Activated naive CD4-positive, alpha-beta T cell treated with anti-CD3 and anti-CD28 coated beads for 36 hours (primary cell): ENCODE results near the gene PKNOX2. TPM values are rescaled to one million over a fixed set of nuclear protein-coding genes. Genes with fewer than 3 reads are reported as not detected.

Experiments
- CTCF ChIA-PET: fragments of 350-600 bp; sonication (Branson Sonifier 250); formaldehyde crosslinking; loops from one replicate; lab custom pipeline; 2021; ENCODE audit warnings: antibody characterized with exemption; lab: Charles Lee
- DNase-seq: peaks from one replicate; pipeline ENCODE4 v3.0.0-alpha.2; 2020
- H3K27ac Mint-ChIP-seq: one replicate; pipeline ENCODE4 v1.8.0; 2021; ENCODE audit warnings: mild to moderate bottlenecking, mixed read lengths
- H3K27me3 Mint-ChIP-seq: one replicate; pipeline ENCODE4 v1.8.0; 2021; ENCODE audit warnings: low read depth, mixed read lengths
- H3K36me3 Mint-ChIP-seq: one replicate; pipeline ENCODE4 v1.8.0; 2021; ENCODE audit warnings: low read depth, mixed read lengths
- H3K4me1 Mint-ChIP-seq: one replicate; pipeline ENCODE4 v1.8.0; 2021; ENCODE audit warnings: low read depth, mixed read lengths
- H3K4me3 Mint-ChIP-seq: one replicate; pipeline ENCODE4 v1.8.0; 2021; ENCODE audit warnings: mild to moderate bottlenecking, moderate library complexity, mixed read lengths
- H3K9me3 Mint-ChIP-seq: one replicate; pipeline ENCODE4 v1.8.0; 2021; ENCODE audit warnings: mixed read lengths
- intact Hi-C: fragments of 100-400 bp; cut with micrococcal nuclease; formaldehyde crosslinking; loops from one replicate; pipeline ENCODE4 v1.15.1; 2023
- total RNA-seq, 2 experiments: library from RNA; stranded (reverse); gene quantifications; one replicate each; pipeline ENCODE4 v1.2.3, GENCODE V29; 2021

Gene PKNOX2
- total RNA-seq, 2 experiments from 2014 or later = not detected

DNA sequence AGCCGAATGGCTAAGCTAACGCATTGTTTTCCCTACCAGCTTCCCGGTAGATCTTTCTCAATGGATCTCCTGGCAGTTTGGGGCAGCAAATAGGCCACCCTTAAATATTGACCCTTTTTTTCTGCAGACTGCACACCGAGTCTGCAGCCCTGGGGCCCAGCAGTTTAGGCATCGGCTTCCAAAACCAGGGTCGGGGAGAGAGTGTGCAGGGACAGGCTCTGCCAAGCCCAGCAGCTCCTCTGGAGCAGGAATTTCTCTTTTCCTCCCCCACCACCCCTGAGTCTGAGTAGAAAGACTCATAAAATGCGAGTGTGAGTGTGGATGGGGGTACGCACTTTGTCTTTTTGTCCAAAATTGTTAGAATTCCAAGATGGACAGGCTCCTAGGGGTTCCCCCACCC, 218.3 kb downstream of the PKNOX2 start:
- no peak overlapping the region for H3K4me3 Mint-ChIP-seq
- CTCF ChIA-PET = no interaction called here

GRCh38 chr11:125384825-125385224, 220.3 kb downstream of the PKNOX2 start:
- intact Hi-C loops = no loop called here
- Mint-ChIP-seq H3K27me3 (peaks cover 13% of the 10 kb centered on the region), H3K9me3 (no peaks in the 10 kb centered on the region), H3K36me3 (no peaks in the 10 kb centered on the region), H3K4me3 (no peak overlapping the region), H3K27ac (no peak overlapping the region), H3K4me1 (no peaks in the 10 kb centered on the region)
- CTCF ChIA-PET = no interaction called here
- DNase-seq = no peak

More for the DNA sequence above, 218.3 kb downstream of the PKNOX2 start:
- DNase-seq = no peak
- peaks cover 16% of the 10 kb centered on the region for H3K27me3 Mint-ChIP-seq
- H3K4me1 Mint-ChIP-seq = no peaks in the 10 kb centered on the region
- no peaks in the 10 kb centered on the region for H3K9me3 Mint-ChIP-seq
- intact Hi-C loops = no loop called here
- no peak overlapping the region for H3K27ac Mint-ChIP-seq
- H3K36me3 Mint-ChIP-seq = no peaks in the 10 kb centered on the region

GRCh38 chr11:125387901-125388300, 223.3 kb downstream of the PKNOX2 start:
- no peaks in the 10 kb centered on the region for H3K36me3 Mint-ChIP-seq
- no peaks in the 10 kb centered on the region for H3K9me3 Mint-ChIP-seq

GRCh38 chr11:125388611-125389010, 224.1 kb downstream of the PKNOX2 start:
- Mint-ChIP-seq H3K4me1 (no peaks in the 10 kb centered on the region), H3K4me3 (no peak overlapping the region), H3K27me3 (peaks cover 11% of the 10 kb centered on the region), H3K9me3 (no peaks in the 10 kb centered on the region), H3K36me3 (no peaks in the 10 kb centered on the region), H3K27ac (no peak overlapping the region)
- no peak for DNase-seq
- intact Hi-C loops = no loop called here
- CTCF ChIA-PET = interaction anchor here (1.0 kb wide), 1 partner anchor 41 kb away, joined by 4 read pairs; no protein-coding TSS in a partner anchor

More at GRCh38 chr11:125387901-125388300, 223.3 kb downstream of the PKNOX2 start:
- Mint-ChIP-seq H3K4me3 (no peak overlapping the region), H3K4me1 (no peaks in the 10 kb centered on the region), H3K27ac (no peak overlapping the region), H3K27me3 (peaks cover 6% of the 10 kb centered on the region)
- CTCF ChIA-PET = interaction anchor here (1.0 to 1.4 kb wide), 2 partner anchors 17 to 41 kb away, joined by 4 to 5 read pairs; no protein-coding TSS in a partner anchor
- intact Hi-C loops = no loop called here
- DNase-seq = no peak

DNA sequence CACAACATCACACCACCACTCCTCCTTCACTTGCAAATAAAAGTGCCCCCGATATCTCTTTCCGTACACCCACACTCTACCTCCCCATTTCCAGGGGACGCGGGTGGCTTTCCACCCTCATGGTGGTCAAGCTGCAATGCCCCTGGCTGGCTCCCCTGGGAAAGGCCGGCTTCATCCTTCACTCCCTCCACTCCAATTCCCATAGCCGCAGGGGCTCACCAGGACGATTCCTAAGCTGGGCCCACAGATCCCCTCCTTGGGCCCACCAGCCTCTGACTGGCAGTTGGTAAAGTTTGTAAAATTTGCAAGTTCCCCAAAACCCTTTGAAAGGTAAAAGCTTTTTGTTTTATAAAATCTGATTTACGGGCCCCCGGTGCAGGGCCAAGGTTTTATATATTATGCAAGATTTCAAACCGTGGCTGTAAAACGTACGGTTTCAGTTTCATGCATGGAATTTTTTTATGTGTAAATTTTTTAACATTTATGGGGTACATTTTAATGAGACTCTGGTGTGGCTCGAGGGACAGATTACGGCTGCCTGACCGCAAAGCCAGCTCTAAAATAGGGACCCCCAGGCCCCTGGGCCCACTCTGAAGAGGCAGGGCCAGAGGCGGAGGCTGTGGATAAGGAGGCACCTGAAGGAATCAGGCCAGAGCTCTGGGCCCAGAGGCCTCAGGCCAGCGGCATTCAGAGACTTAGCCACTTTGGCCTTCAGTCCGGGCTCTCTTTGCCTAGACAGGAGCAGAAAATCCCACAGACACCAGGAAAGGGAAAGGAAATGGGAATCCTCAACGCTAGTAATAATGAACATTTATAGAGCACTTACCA, 225.0 kb downstream of the PKNOX2 start:
- Mint-ChIP-seq H3K36me3 (no peaks in the 10 kb centered on the region), H3K4me1 (no peaks in the 10 kb centered on the region), H3K27ac (no peak overlapping the region), H3K9me3 (no peaks in the 10 kb centered on the region), H3K4me3 (no peak overlapping the region), H3K27me3 (peaks cover 12% of the 10 kb centered on the region)
- no peak for DNase-seq
- intact Hi-C loops = no loop called here
- CTCF ChIA-PET = interaction anchor here (1.0 to 1.1 kb wide), 2 partner anchors 40 to 43 kb away, joined by 3 read pairs; no protein-coding TSS in a partner anchor

DNA sequence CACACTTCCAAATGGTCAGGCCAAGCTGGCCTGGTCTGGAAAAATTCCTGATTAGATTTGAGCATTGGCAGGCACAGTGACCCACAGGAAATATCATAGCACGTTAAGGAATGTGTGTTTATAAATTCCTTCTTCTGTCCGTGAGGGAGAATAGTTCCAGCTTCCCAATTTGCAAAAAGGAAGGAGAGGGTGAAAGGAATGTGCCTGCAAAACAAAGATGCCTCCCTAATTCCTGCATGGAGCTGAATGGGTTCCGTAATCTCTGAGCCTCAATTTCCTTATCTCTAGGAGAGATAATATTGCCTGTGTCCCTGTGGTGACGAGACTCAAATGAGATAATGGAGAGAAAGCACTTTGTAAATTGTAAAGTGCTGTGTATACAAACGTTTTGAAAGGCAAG, 226.4 kb downstream of the PKNOX2 start:
- peaks cover 15% of the 10 kb centered on the region for H3K27me3 Mint-ChIP-seq
- no peak for DNase-seq
- CTCF ChIA-PET = interaction anchor here (1.0 kb wide), 1 partner anchor 39 kb away, joined by 3 read pairs; no protein-coding TSS in a partner anchor
- H3K4me1 Mint-ChIP-seq = no peaks in the 10 kb centered on the region
- no peak overlapping the region for H3K4me3 Mint-ChIP-seq
- intact Hi-C loops = no loop called here
- no peak overlapping the region for H3K27ac Mint-ChIP-seq
- no peaks in the 10 kb centered on the region for H3K9me3 Mint-ChIP-seq
- H3K36me3 Mint-ChIP-seq = no peaks in the 10 kb centered on the region

GRCh38 chr11:125393331-125393730, 228.8 kb downstream of the PKNOX2 start:
- CTCF ChIA-PET = no interaction called here
- no peaks in the 10 kb centered on the region for H3K36me3 Mint-ChIP-seq
- intact Hi-C loops = no loop called here
- no peaks in the 10 kb centered on the region for H3K9me3 Mint-ChIP-seq
- DNase-seq = no peak
- no peak overlapping the region for H3K4me3 Mint-ChIP-seq
- H3K4me1 Mint-ChIP-seq = no peaks in the 10 kb centered on the region
- peaks cover 24% of the 10 kb centered on the region for H3K27me3 Mint-ChIP-seq
- no peak overlapping the region for H3K27ac Mint-ChIP-seq

- intact Hi-C loops = no loop called here
- Mint-ChIP-seq H3K27me3 (peaks cover 28% of the 10 kb centered on the region), H3K36me3 (no peaks in the 10 kb centered on the region), H3K9me3 (no peaks in the 10 kb centered on the region), H3K4me1 (no peaks in the 10 kb centered on the region), H3K4me3 (no peak overlapping the region), H3K27ac (no peak overlapping the region)
- CTCF ChIA-PET = interaction anchor here (0.7 to 1.5 kb wide), 2 partner anchors 10 to 181 kb away, joined by 3 to 5 read pairs; no protein-coding TSS in a partner anchor
- DNase-seq = no peak
Observed at GRCh38 chr11:125394296-125394695, 229.7 kb downstream of the PKNOX2 start.

DNA sequence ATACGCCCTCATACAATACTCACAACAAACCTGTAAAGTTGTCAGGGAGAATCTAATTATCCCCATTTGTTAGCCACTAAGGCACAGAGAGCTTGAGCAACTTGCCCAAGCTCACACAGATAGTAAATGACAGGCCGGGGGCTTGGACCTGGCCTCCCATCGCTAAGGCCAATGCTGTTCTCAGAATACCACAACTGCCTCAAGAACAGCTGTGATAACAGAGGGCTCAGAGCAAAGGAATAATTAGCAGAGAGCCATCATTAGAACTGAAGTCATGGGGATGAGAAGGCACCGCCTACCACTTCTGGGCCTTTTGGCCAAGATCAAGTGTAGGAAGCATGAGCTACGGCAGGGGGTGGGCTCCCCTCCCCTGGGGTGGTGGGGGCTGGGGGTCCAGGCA, 232.9 kb downstream of the PKNOX2 start:
- Mint-ChIP-seq H3K4me1 (no peaks in the 10 kb centered on the region), H3K36me3 (no peaks in the 10 kb centered on the region), H3K9me3 (no peaks in the 10 kb centered on the region), H3K27ac (no peak overlapping the region), H3K27me3 (peaks cover 24% of the 10 kb centered on the region), H3K4me3 (no peak overlapping the region)
- intact Hi-C loops = no loop called here
- CTCF ChIA-PET = interaction anchor here (1.2 to 1.5 kb wide), 2 partner anchors 8 to 52 kb away, joined by 3 to 4 read pairs; no protein-coding TSS in a partner anchor
- DNase-seq = no peak

GRCh38 chr11:125398475-125398874, 233.9 kb downstream of the PKNOX2 start:
- CTCF ChIA-PET = no interaction called here
- Mint-ChIP-seq H3K36me3 (no peaks in the 10 kb centered on the region), H3K27me3 (peaks cover 24% of the 10 kb centered on the region), H3K9me3 (no peaks in the 10 kb centered on the region), H3K27ac (no peak overlapping the region), H3K4me1 (no peaks in the 10 kb centered on the region), H3K4me3 (no peak overlapping the region)
- intact Hi-C loops = no loop called here
- no peak for DNase-seq

DNA sequence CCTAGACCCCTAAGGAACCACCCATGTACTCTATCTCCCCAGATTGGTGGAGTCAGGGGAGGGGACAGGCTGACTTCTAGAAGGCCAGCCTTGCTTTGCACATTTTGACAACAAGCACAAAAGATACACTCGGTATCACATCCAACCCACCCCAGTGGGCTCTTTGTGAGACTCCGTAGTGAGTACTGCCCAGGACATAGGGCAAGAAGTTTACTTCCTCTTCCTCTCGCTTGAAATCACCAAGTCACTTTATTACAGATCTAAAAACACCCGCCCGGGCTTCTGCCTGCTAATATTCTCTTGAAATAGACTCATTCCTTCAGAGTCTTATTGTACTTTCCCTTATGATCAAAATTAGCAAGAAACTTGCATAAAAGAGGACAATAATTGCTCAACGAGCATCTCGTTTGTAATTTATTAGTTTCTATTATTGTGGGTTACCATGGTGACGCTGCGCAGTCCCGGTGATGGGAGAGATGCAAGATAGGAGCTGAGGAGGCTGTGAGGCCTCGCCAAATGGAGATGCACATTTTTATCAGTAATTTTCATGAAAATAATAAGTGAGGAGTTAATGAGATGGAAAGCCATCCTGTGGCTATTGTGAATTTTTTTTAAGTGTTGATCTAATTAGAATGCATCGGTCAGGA, 234.6 kb downstream of the PKNOX2 start:
- no peak for DNase-seq
- no peaks in the 10 kb centered on the region for H3K4me1 Mint-ChIP-seq
- intact Hi-C loops = no loop called here
- H3K9me3 Mint-ChIP-seq = no peaks in the 10 kb centered on the region
- H3K27me3 Mint-ChIP-seq = peaks cover 27% of the 10 kb centered on the region
- no peak overlapping the region for H3K27ac Mint-ChIP-seq
- no peak overlapping the region for H3K4me3 Mint-ChIP-seq
- CTCF ChIA-PET = no interaction called here
- no peaks in the 10 kb centered on the region for H3K36me3 Mint-ChIP-seq

- peaks cover under 1% of the 10 kb centered on the region for H3K4me1 Mint-ChIP-seq
- H3K27me3 Mint-ChIP-seq = peaks cover 31% of the 10 kb centered on the region
- intact Hi-C loops = no loop called here
- no peaks in the 10 kb centered on the region for H3K9me3 Mint-ChIP-seq
- DNase-seq = no peak
- H3K36me3 Mint-ChIP-seq = no peaks in the 10 kb centered on the region
- CTCF ChIA-PET = no interaction called here
- H3K27ac Mint-ChIP-seq = no peak overlapping the region
- no peak overlapping the region for H3K4me3 Mint-ChIP-seq
Observed at GRCh38 chr11:125399945-125400344, 235.4 kb downstream of the PKNOX2 start.
